ENCODE data around the gene GRID1. TPM values are rescaled to one million over a fixed set of nuclear protein-coding genes. Genes with fewer than 3 reads are reported as not detected.

Gene GRID1
- total RNA-seq, 1 experiment from 2014 or later, result not detected

DNA sequence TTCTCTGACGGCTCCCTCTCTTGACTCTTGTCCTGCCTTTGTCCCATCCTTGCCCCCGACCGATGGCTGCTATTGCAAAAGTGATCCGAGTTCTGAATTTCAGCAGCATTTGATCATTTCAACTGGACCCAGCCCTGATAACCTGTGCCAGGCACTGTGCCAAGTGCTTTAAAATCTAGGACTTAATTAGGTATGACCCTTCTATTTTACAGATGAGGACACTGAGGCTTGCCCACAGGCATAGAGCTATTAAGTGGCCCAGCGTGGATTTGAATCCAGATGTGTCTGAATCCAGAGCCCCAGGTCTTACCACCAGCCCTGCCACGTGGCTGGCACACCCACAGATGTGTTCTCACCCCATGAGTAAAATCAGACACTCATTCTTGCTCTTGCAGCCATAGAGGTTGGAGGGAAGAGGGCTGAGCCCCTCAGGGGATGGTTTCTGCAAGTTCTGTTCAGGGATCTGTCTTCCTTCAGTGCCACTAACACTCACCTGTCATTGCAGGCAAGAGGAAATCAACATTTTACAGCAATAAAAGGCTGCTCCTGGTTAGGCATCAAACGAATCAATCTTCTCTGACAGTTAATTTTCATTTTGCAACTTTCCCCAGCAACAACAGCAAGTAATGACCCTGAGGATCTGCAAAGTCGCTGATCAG, 101.2 kb downstream of the GRID1 start:
- no peaks in the 10 kb centered on the region for H3K27me3 ChIP-seq (ENCODE audit: low read length)
- TF ChIP-seq, protein P1, sequence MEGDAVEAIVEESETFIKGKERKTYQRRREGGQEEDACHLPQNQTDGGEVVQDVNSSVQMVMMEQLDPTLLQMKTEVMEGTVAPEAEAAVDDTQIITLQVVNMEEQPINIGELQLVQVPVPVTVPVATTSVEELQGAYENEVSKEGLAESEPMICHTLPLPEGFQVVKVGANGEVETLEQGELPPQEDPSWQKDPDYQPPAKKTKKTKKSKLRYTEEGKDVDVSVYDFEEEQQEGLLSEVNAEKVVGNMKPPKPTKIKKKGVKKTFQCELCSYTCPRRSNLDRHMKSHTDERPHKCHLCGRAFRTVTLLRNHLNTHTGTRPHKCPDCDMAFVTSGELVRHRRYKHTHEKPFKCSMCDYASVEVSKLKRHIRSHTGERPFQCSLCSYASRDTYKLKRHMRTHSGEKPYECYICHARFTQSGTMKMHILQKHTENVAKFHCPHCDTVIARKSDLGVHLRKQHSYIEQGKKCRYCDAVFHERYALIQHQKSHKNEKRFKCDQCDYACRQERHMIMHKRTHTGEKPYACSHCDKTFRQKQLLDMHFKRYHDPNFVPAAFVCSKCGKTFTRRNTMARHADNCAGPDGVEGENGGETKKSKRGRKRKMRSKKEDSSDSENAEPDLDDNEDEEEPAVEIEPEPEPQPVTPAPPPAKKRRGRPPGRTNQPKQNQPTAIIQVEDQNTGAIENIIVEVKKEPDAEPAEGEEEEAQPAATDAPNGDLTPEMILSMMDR (conservative IDR thresholded peaks at IDR 0.05; ENCODE audit: low read depth, low read length), result no peak
- no peak for TF ChIP-seq EZH2phosphoT487 (IDR thresholded peaks at IDR 0.05; ENCODE audit: borderline replicate concordance, low read length)
- no peak for TF ChIP-seq EZH2 (IDR thresholded peaks at IDR 0.05; ENCODE audit: low read length, unreplicated experiment)
- ATAC-seq (no peak), DNase-seq (no peak)
- no peaks in the 10 kb centered on the region for H3K9me2 ChIP-seq (replicated peaks; ENCODE audit: low read length)
- H3K4me3 ChIP-seq (ENCODE audit: low read length), result no peak overlapping the region
- BruUV-seq (replicated peaks), result no TSS peak
- no peak overlapping the region for H3K27ac ChIP-seq (ENCODE audit: low read length)
- H3K36me3 ChIP-seq (ENCODE audit: low read depth, low read length), result no peaks in the 10 kb centered on the region
- H3K9me3 ChIP-seq (ENCODE audit: low read length), result no peaks in the 10 kb centered on the region
- no peaks in the 10 kb centered on the region for H3K79me2 ChIP-seq (ENCODE audit: low read length)
- H4K20me1 ChIP-seq (ENCODE audit: low read length), result no peaks in the 10 kb centered on the region
- H3F3A ChIP-seq (ENCODE audit: low read length, unreplicated experiment), result no peaks in the 10 kb centered on the region
- H3K9ac ChIP-seq (ENCODE audit: low read length), result no peak overlapping the region
- intact Hi-C loops (cut with micrococcal nuclease), result no loop called here
- no peaks in the 10 kb centered on the region for H3K4me1 ChIP-seq (ENCODE audit: insufficient read depth, low read length)
- H2AFZ ChIP-seq (ENCODE audit: low read length), result no peak overlapping the region
- ChIA-PET POLR2A (ENCODE audit: unreplicated experiment) (no interaction called here), CTCF (no interaction called here)
- no peak overlapping the region for H3K4me2 ChIP-seq (ENCODE audit: low read length)

DNA sequence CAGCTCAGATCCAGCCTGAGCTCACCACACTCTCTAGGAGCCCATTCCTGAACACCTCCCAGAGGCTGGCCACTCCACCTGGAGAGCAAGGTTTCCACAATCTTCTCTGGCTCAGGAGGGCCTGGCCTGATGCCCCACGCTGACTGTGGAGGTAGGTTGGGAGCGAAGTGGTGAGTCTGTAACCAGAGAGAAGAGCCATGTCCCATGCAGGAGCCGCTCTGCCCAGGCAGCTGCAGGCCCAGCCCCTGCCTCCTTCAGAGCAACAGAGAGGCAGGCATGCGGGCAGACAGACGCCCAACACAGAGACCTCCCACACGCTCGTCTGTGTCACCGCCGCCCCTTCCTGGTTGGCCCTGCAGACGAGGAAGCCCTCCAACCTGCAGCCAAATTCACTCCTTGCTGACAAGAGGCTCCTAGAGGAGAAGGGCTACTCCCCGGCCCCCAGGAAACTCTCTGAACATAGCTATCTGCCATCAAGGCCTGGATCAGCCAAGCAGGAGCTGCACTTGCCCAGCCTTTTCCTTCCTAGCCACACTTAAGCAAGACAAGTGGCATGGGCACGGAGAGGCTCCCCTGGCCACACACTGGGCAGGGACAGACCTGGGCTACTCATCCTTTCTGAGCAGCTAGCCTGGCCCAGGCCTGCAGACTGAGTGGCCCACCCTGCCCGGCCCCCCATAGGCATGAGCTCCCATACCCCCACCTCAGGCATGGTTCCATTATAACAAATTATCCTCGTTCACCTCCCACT, 101.9 kb downstream of the GRID1 start:
- intact Hi-C loops (cut with micrococcal nuclease), result no loop called here
- H3K9me2 ChIP-seq (replicated peaks; ENCODE audit: low read length), result no peaks in the 10 kb centered on the region
- CTCF ChIA-PET, result no interaction called here

More for the DNA sequence above, 101.9 kb downstream of the GRID1 start:
- no peak overlapping the region for H3K9ac ChIP-seq (ENCODE audit: low read length)
- no TSS peak for BruUV-seq (replicated peaks)
- DNase-seq (no peak), ATAC-seq (no peak)
- H4K20me1 ChIP-seq (ENCODE audit: low read length), result no peaks in the 10 kb centered on the region
- H3K4me1 ChIP-seq (ENCODE audit: insufficient read depth, low read length), result no peaks in the 10 kb centered on the region
- no peaks in the 10 kb centered on the region for H3K9me3 ChIP-seq (ENCODE audit: low read length)
- H3K36me3 ChIP-seq (ENCODE audit: low read depth, low read length), result no peaks in the 10 kb centered on the region
- no peak overlapping the region for H3K27ac ChIP-seq (ENCODE audit: low read length)
- H3F3A ChIP-seq (ENCODE audit: low read length, unreplicated experiment), result no peaks in the 10 kb centered on the region
- POLR2A ChIA-PET (ENCODE audit: unreplicated experiment), result no interaction called here
- no peak overlapping the region for H3K4me3 ChIP-seq (ENCODE audit: low read length)
- no peaks in the 10 kb centered on the region for H3K79me2 ChIP-seq (ENCODE audit: low read length)
- H2AFZ ChIP-seq (ENCODE audit: low read length), result no peak overlapping the region
- no peak overlapping the region for H3K4me2 ChIP-seq (ENCODE audit: low read length)
- TF ChIP-seq EZH2 (IDR thresholded peaks at IDR 0.05; ENCODE audit: low read length, unreplicated experiment) (no peak), EZH2phosphoT487 (IDR thresholded peaks at IDR 0.05; ENCODE audit: borderline replicate concordance, low read length) (no peak)
- TF ChIP-seq, protein P1 (conservative IDR thresholded peaks at IDR 0.05; ENCODE audit: low read depth, low read length), result no peak
- H3K27me3 ChIP-seq (ENCODE audit: low read length), result no peaks in the 10 kb centered on the region

All from PC-3 (cell line).